GM12892 (cell line): Measurements from ENCODE around the gene GABPB1.

Experiments used
- POLR2A ChIP-seq: IDR thresholded peaks from 2 replicates; pipeline ENCODE4 v1.6.1; 2011; ENCODE audit warnings: low read depth, low read length, control low read depth
- TAF1 ChIP-seq: IDR thresholded peaks from 2 replicates; pipeline ENCODE4 v1.6.1; 2011; ENCODE audit warnings: low read depth, mild to moderate bottlenecking, control low read depth, low read length, borderline replicate concordance

GRCh38 chr15:50361756-50362155, 6.8 kb upstream of the GABPB1 start:
- TF ChIP-seq POLR2A = no peak
- no peak for TF ChIP-seq TAF1
